Left ventricle myocardium inferior (tissue), 1 donor: ENCODE measurements around the gene ANKMY1. TPM values are rescaled to one million over a fixed set of nuclear protein-coding genes. Genes with fewer than 3 reads are reported as not detected.

Experiments
- DNase-seq: peaks from one replicate; pipeline ENCODE4 v3.0.0-alpha.2; 2020
- H3K27ac ChIP-seq: fragments of 200-600 bp; replicated peaks from 2 replicates; pipeline ENCODE4 v1.8.0; 2021
- H3K27me3 ChIP-seq: fragments of 200-600 bp; 2 replicates; pipeline ENCODE4 v1.8.0; 2021; ENCODE audit warnings: low read depth
- H3K36me3 ChIP-seq: fragments of 200-600 bp; 2 replicates; pipeline ENCODE4 v1.8.0; 2021
- H3K4me1 ChIP-seq: fragments of 200-600 bp; 2 replicates; pipeline ENCODE4 v1.8.0; 2021
- H3K4me3 ChIP-seq: fragments of 200-600 bp; 2 replicates; pipeline ENCODE4 v1.8.0; 2021; ENCODE audit warnings: mild to moderate bottlenecking, moderate library complexity
- H3K9me3 ChIP-seq: fragments of 200-600 bp; replicated peaks from 2 replicates; pipeline ENCODE4 v1.8.0; 2021
- intact Hi-C: fragments of 100-400 bp; cut with micrococcal nuclease; formaldehyde crosslinking; loops from one replicate; pipeline ENCODE4 v1.11.0; 2022
- total RNA-seq: library from RNA; stranded (reverse); fragmentation: NEBNext Ultra II Directional; extraction: Animal tissue kit (Norgen Biotek cat#: 25700); gene quantifications from one replicate; pipeline ENCODE4 v1.2.1, GENCODE V29; 2021
- TF ChIP-seq, protein P1 (sequence below): fragments of 200-600 bp; IDR thresholded peaks from 2 replicates; pipeline ENCODE4 v1.8.0; 2021; ENCODE audit warnings: antibody characterized with exemption, mild to moderate bottlenecking, borderline replicate concordance
- donor health status: DM: no; HTN: yes; CAD: no; lungs with severe emphysema.

Gene ANKMY1
- total RNA-seq, 1 donor from 2014 or later, result 4.0 TPM

DNA sequence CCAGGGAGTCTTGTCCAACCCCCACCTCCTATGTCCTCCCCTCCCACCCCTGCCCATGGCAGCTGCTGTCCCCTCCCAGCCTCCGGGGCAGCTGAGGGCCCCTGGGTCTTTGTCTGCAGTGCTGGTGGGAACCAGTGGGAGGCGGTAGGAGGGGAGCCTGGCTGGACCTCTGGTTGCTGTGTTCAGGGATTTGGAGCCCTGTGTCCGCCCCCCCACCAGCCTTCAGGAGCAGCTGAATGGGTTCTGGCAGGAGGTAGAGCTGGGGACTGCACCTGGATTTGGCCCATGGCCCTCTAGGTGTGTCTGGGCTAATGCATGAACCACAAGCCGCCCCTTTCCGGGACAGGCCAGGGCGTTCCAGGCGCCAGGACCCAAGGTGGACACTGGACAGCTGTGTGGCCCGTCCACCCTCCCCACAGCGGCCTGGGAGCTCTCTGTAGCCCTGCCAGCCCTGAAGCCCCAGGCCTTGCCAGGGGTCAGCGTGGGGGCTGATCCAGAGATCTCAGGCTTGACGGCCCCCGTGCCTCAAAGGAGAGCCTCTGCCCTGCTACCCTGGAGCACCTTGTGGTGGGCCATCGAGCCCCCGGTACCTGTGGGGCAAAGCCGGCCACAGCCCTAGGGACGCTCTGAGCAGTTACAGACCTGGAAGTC, 96.9 kb downstream of the ANKMY1 start:
- intact Hi-C loops, result no loop called here

DNA sequence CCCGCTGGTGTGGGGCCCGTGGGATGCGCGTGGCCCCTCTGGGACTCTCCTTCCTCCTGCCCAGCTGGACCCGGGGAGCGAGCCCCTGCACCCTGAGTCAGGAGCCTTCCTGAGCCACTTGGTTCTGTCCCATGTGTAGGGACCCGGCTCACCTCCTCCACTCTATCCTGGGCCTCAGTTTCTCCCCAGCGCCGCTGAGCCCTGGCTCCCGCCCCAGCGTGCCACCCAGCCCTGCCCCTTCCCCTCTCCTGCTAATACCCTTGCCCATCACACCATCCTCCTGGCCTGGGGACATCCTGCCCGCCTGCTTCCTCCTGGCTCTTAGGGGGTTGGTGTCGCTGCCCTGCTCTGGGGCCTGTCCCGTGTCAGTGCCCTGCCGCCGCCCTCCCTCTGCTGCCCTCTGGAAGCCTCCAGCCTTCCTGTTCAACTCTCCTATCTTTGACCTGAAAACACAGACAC, 97.5 kb downstream of the ANKMY1 start:
- no peak overlapping the region for H3K4me3 ChIP-seq
- H3K9me3 ChIP-seq, result no peaks in the 10 kb centered on the region
- peaks cover 35% of the 10 kb centered on the region for H3K27me3 ChIP-seq
- H3K27ac ChIP-seq, result no peak overlapping the region
- TF ChIP-seq, protein P1, sequence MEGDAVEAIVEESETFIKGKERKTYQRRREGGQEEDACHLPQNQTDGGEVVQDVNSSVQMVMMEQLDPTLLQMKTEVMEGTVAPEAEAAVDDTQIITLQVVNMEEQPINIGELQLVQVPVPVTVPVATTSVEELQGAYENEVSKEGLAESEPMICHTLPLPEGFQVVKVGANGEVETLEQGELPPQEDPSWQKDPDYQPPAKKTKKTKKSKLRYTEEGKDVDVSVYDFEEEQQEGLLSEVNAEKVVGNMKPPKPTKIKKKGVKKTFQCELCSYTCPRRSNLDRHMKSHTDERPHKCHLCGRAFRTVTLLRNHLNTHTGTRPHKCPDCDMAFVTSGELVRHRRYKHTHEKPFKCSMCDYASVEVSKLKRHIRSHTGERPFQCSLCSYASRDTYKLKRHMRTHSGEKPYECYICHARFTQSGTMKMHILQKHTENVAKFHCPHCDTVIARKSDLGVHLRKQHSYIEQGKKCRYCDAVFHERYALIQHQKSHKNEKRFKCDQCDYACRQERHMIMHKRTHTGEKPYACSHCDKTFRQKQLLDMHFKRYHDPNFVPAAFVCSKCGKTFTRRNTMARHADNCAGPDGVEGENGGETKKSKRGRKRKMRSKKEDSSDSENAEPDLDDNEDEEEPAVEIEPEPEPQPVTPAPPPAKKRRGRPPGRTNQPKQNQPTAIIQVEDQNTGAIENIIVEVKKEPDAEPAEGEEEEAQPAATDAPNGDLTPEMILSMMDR, result no peak
- peaks cover 23% of the 10 kb centered on the region for H3K36me3 ChIP-seq
- intact Hi-C loops, result no loop called here
- peaks cover 26% of the 10 kb centered on the region for H3K4me1 ChIP-seq
- peak; percentile 6 for DNase-seq

More for the DNA sequence above, 96.9 kb downstream of the ANKMY1 start:
- H3K4me1 ChIP-seq, result peaks cover 26% of the 10 kb centered on the region
- peaks cover 28% of the 10 kb centered on the region for H3K27me3 ChIP-seq
- H3K9me3 ChIP-seq, result no peaks in the 10 kb centered on the region
- peak; percentile 10 for DNase-seq
- H3K27ac ChIP-seq, result no peak overlapping the region
- no peak overlapping the region for H3K4me3 ChIP-seq
- TF ChIP-seq, protein P1, result no peak
- H3K36me3 ChIP-seq, result peaks cover 25% of the 10 kb centered on the region

DNA sequence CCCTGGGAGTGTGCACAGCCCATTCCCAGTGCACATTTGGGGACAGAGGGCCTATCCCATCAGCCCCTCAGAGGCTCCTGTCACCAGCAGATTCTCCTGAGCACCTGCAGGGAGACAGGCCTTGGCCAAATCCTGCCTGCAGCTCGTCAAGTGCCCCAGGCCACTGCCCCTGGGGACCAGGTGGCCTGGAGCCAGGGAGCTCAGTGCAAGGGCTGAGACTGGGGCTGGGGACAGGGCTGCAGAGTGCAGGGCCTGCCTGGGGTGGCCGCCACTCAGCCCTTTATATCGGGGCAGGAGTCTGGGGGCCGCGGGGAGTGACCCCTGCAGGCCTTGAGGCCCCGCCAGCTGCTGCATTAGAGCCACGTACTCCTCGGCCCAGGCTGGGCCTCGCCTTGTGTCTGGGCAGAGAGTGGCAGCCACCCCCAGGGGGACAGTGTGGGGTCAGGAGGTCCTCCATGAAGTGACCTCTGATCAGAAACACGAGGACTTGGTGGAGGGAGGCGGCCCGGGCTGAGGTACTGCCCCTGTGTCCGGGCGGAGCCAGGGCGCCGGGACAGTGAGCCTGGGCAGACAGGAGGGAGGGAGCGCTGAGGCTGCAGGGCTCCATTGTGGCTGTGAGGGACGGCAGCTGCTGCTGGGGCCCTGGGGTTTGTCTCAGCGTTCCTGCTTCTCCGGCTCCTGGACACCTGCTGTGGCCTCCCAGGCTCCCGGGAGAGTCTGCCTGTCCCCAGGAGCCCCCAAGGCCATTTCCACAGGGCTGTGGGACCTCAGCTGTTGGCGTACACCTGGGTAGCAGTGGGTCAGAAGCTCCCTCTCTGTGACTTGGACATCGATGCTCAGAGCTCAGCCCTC, 98.2 kb downstream of the ANKMY1 start:
- H3K27me3 ChIP-seq, result peaks cover 41% of the 10 kb centered on the region
- peaks cover 16% of the 10 kb centered on the region for H3K36me3 ChIP-seq
- no peak overlapping the region for H3K27ac ChIP-seq
- peak; percentile 13 for DNase-seq
- TF ChIP-seq, protein P1, result no peak
- H3K4me1 ChIP-seq, result peaks cover 32% of the 10 kb centered on the region
- intact Hi-C loops, result no loop called here
- no peak overlapping the region for H3K4me3 ChIP-seq
- no peaks in the 10 kb centered on the region for H3K9me3 ChIP-seq

DNA sequence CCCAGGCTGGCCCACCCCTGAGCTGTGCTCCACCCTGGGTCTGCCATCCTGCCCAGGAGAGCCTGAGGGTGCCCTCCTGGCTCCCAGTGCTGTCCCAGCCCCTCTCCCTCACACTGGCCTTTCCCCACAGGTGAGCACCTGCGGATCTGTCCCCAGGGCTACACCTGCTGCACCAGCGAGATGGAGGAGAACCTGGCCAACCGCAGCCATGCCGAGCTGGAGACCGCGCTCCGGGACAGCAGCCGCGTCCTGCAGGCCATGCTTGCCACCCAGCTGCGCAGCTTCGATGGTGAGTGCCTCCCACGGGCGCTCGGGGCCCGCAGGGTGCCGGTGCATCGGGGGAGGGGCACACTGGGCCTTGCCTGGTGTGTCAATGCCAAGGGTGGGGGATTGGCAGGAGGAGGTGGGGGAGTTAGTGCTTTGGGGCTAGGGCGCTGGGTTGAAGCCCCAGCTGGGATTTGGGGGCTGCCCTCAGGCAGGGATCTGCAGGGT, 98.8 kb downstream of the ANKMY1 start:
- H3K27me3 ChIP-seq, result peaks cover 48% of the 10 kb centered on the region
- peak; percentile 7 for DNase-seq
- TF ChIP-seq, protein P1, result no peak
- no peak overlapping the region for H3K27ac ChIP-seq
- intact Hi-C loops, result no loop called here
- H3K4me1 ChIP-seq, result peaks cover 38% of the 10 kb centered on the region
- peaks cover 9% of the 10 kb centered on the region for H3K36me3 ChIP-seq
- no peak overlapping the region for H3K4me3 ChIP-seq
- no peaks in the 10 kb centered on the region for H3K9me3 ChIP-seq

DNA sequence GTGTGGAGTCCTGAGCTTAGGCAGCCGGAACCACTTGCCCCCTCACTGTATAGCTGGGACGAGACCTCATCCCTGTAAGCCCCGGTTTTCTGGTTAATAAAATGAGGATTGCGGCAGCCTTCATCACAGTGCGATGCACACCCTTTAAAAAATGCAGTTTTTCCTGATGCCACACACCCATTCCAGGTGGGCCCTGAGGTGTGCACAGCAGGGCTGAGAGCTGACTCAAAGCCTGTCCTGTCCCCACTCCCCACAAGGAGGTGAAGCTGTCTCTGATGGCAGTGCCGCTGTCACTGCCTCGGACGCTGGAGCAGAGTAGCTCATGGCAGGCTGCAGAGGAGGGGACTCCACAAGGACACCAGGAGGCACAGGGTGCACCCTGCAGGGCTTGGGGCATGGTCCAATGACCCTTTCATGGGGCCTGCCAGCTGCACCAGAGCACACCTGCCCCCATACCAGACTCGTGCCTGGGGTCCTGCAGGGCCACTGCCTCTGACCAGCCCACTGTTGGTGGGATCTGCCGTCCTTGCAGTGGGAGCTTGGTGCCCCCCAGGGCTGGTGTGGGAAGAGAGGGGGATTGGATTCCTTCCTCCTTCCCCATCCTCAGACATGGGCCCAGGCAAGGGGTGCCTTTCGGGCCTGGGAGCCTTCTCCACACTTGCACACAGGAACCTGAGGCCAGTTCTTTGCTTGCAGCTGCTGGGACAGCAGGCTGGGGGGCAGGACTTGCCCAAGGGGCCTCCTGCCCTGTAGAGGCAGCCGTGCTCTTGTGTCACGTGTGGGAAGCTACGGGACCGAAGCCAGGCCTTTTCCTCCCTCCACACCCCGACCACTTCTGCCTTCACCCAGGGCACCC, 99.5 kb downstream of the ANKMY1 start:
- no peaks in the 10 kb centered on the region for H3K9me3 ChIP-seq
- intact Hi-C loops, result no loop called here
- no peak overlapping the region for H3K27ac ChIP-seq
- H3K4me1 ChIP-seq, result peaks cover 43% of the 10 kb centered on the region
- H3K27me3 ChIP-seq, result peaks cover 53% of the 10 kb centered on the region
- peaks cover 8% of the 10 kb centered on the region for H3K36me3 ChIP-seq
- TF ChIP-seq, protein P1, result no peak
- no peak for DNase-seq
- no peak overlapping the region for H3K4me3 ChIP-seq
